Measurements from ENCODE around the gene TRIM59.

- TF ChIP-seq, protein P1, sequence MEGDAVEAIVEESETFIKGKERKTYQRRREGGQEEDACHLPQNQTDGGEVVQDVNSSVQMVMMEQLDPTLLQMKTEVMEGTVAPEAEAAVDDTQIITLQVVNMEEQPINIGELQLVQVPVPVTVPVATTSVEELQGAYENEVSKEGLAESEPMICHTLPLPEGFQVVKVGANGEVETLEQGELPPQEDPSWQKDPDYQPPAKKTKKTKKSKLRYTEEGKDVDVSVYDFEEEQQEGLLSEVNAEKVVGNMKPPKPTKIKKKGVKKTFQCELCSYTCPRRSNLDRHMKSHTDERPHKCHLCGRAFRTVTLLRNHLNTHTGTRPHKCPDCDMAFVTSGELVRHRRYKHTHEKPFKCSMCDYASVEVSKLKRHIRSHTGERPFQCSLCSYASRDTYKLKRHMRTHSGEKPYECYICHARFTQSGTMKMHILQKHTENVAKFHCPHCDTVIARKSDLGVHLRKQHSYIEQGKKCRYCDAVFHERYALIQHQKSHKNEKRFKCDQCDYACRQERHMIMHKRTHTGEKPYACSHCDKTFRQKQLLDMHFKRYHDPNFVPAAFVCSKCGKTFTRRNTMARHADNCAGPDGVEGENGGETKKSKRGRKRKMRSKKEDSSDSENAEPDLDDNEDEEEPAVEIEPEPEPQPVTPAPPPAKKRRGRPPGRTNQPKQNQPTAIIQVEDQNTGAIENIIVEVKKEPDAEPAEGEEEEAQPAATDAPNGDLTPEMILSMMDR (IDR thresholded peaks at IDR 0.05) = no peak
- TF ChIP-seq POLR2A (IDR thresholded peaks at IDR 0.05) = no peak
Measured at GRCh38 chr3:160451602-160452001, 2.0 kb upstream of the TRIM59 start.

Data from thyroid gland (tissue), 4 donors.